Dedifferentiated amniotic fluid mesenchymal stem cell (primary cell): ENCODE data around the gene PDHA1.

Experiments
- DNase-seq: peaks from one replicate; pipeline ENCODE4 v3.0.0-alpha.2; 2016; ENCODE audit errors: extremely low spot score

Gene PDHA1

GRCh38 chrX:19375546-19375945 is 31.8 kb downstream of the PDHA1 start:
- no peak for DNase-seq

GRCh38 chrX:19377799-19378198 is 34.1 kb downstream of the PDHA1 start:
- DNase-seq, result no peak

GRCh38 chrX:19381326-19381725 is 37.6 kb downstream of the PDHA1 start:
- no peak for DNase-seq

- DNase-seq, result no peak
Observed at GRCh38 chrX:19382555-19383145, 38.9 kb downstream of the PDHA1 start.

- no peak for DNase-seq
Observed at GRCh38 chrX:19386679-19387078, 43.0 kb downstream of the PDHA1 start.

- no peak for DNase-seq
Observed at GRCh38 chrX:19388064-19388679, 44.4 kb downstream of the PDHA1 start.

- no peak for DNase-seq
Observed at GRCh38 chrX:19388741-19389140, 45.0 kb downstream of the PDHA1 start.

- DNase-seq, result no peak
Observed at GRCh38 chrX:19389227-19389845, 45.6 kb downstream of the PDHA1 start.

GRCh38 chrX:19392078-19392477 is 48.4 kb downstream of the PDHA1 start:
- DNase-seq, result no peak

- no peak for DNase-seq
Observed at GRCh38 chrX:19392703-19393102, 49.0 kb downstream of the PDHA1 start.

GRCh38 chrX:19403696-19404095 is 60.0 kb downstream of the PDHA1 start:
- no peak for DNase-seq

GRCh38 chrX:19410259-19410658 is 66.5 kb downstream of the PDHA1 start:
- DNase-seq, result no peak
